GM23248 (cell line): ENCODE measurements around the gene CACNA1C.

Experiments used
- EZH2 ChIP-seq: fragments of 200-600 bp; sonication (generic); IDR thresholded peaks from 2 replicates; pipeline ENCODE4 v1.6.1; 2018; ENCODE audit warnings: antibody characterized with exemption, mild to moderate bottlenecking; ENCODE audit not compliant: insufficient read depth, poor library complexity, severe bottlenecking
- EZH2phosphoT487 ChIP-seq: fragments of 200-600 bp; sonication (generic); IDR thresholded peaks from 2 replicates; pipeline ENCODE4 v1.6.1; 2018; ENCODE audit warnings: antibody characterized with exemption, moderate library complexity, mild to moderate bottlenecking, low read depth; ENCODE audit not compliant: insufficient read depth

GRCh38 chr12:2689879-2690278 is 637.1 kb downstream of the CACNA1C start:
- no peak for TF ChIP-seq EZH2
- no peak for TF ChIP-seq EZH2phosphoT487
